Parietal lobe (tissue), 1 donor: ENCODE data around the gene CD1D. TPM values are rescaled to one million over a fixed set of nuclear protein-coding genes. Genes with fewer than 3 reads are reported as not detected.

Experiments used
- total RNA-seq: library from RNA; depleted of rRNA; stranded (reverse); fragments of >200 nt; gene quantifications from one replicate; pipeline ENCODE4 v1.2.3, GENCODE V29; 2014

Gene CD1D
- 0.94 TPM for total RNA-seq

DNA sequence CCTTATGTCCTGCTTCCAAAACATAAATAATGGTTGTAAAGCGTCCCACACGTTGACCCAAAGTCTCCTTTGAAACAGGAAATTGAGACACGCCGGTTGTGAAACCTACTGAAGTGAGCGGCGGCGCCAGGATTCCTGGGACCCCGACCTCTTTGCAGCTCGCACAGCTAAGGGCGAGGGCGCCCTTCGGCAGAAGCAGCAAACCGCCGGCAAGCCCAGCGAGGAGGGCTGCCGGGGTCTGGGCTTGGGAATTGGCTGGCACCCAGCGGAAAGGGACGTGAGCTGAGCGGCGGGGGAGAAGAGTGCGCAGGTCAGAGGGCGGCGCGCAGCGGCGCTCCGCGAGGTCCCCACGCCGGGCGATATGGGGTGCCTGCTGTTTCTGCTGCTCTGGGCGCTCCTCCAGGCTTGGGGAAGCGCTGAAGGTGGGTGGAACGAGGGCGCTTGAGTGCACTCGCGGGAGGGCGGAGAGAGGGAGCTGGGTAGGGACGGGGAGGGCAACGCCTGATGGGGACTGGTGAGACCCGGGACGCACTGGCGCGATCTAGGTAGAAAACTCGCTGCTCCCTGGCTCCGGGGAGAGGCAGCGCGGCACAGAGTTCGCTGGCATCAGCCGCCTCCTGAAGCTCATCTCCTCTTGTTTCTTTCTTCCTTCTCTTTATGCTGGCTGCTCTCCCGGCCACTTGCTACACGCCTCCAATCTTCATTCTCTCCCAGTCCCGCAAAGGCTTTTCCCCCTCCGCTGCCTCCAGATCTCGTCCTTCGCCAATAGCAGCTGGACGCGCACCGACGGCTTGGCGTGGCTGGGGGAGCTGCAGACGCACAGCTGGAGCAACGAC is at the start of gene CD1D:
TSS of gene CD1D (plus strand) at position 155 of the 836 bp plus-strand sequence. CDS start at position 362, 207 bp downstream.

Other genes starting within 250 kb of the CD1D start
- 28.8 TPM for gene KIRREL1, start 187.2 kb upstream of the CD1D start, total RNA-seq
- not detected for gene CD1A, start 73.5 kb downstream of the CD1D start, total RNA-seq
- gene CD1C, start 109.0 kb downstream of the CD1D start, total RNA-seq, result not detected
- gene CD1B, start 150.6 kb downstream of the CD1D start, total RNA-seq, result not detected
- not detected for gene CD1E, start 173.0 kb downstream of the CD1D start, total RNA-seq
- not detected for gene OR10T2, start 218.6 kb downstream of the CD1D start, total RNA-seq
- not detected for gene OR10K2, start 245.3 kb downstream of the CD1D start, total RNA-seq